Ovary (tissue), 3 donors: ENCODE measurements around the gene AGAP5.

Experiments used
- CTCF ChIP-seq, 3 donors: fragments of 450-650 bp in 2 of 3; fragments of 200-600 bp in 1 of 3; IDR thresholded peaks; one replicate each; pipeline versions ENCODE4 v1.5.1 to v1.8.0; 2016 to 2022; ENCODE audit warnings: antibody characterized with exemption in 3 of 3, mild to moderate bottlenecking in 1 of 3
- EP300 ChIP-seq: sonication (generic); formaldehyde crosslinking; IDR thresholded peaks from one replicate; pipeline ENCODE4 v1.6.1; 2017; ENCODE audit warnings: antibody characterized with exemption
- POLR2A ChIP-seq: fragments of 450-650 bp; IDR thresholded peaks from one replicate; pipeline ENCODE4 v1.6.1; 2017; ENCODE audit warnings: antibody characterized with exemption, mild to moderate bottlenecking, moderate library complexity
- donor health status: DM: no; HTN: no; CAD: no.

GRCh38 chr10:73734796-73735305 is 36.9 kb upstream of the AGAP5 start:
- no peak for TF ChIP-seq EP300
- TF ChIP-seq CTCF (IDR thresholded peaks at IDR 0.05), result no peak
- TF ChIP-seq POLR2A, result no peak
